ENCODE data around the gene AATK. TPM values are rescaled to one million over a fixed set of nuclear protein-coding genes. Genes with fewer than 3 reads are reported as not detected.

Gene AATK
- total RNA-seq, 4 donors from 2014 or later: 0.51 to 5.9 (median 3.0) TPM

DNA sequence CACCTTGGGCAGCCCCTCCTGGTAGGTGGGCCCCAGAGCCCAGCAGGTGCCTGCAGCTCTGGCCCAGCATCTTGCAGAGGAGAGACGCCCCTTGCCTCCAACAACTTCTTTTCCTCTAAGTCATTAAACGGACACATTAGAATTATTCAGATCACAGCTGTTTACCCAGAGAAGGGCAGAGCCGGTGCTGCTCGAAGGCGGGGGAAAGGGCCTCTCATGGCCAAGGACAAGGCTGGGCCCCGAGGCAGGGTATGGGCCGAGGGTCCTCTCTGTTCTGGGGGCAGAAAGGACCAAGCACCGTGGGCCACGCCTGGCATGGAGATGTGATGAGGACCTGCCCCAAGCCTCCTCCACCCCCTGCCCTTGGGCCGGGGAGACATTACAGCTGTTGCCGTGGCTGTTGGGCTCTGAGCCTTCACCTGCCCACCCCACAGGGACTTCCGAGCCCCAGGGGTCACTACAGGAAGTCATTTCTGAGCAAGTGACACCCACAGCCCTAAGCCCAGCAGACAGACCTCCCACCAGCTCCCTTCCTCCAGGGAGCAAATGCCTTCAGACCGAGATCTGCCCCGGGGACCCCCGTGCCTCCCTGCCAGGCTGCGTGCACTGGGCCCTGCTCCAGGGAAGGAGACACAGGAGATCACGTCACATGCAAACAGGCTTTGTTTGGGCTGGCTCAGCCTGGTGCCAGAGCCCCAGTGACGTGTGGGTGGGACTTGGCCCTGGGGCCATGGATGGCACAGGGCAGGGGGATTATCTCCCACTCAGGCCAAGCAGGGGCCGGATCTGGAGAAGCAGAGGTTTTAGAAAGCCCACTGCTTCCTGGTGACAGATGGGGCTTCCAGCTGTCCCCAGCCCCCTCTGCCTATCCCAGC, 1.4 kb downstream of the AATK start:
- Histone ChIP-seq H3K27me3 (no peaks in the 10 kb centered on the region), H3K36me3 (no peaks in the 10 kb centered on the region), H3K27ac (no peak overlapping the region), H3K4me1 (peaks cover 0 to 5% of the 10 kb centered on the region in 2 donors), H3K9me3 (no peaks in the 10 kb centered on the region), H3K4me3 (no peak overlapping the region)
- intact Hi-C loops (cut with DNase I; ENCODE audit: low total_unique reads): no loop called here
- TF ChIP-seq, protein P1, sequence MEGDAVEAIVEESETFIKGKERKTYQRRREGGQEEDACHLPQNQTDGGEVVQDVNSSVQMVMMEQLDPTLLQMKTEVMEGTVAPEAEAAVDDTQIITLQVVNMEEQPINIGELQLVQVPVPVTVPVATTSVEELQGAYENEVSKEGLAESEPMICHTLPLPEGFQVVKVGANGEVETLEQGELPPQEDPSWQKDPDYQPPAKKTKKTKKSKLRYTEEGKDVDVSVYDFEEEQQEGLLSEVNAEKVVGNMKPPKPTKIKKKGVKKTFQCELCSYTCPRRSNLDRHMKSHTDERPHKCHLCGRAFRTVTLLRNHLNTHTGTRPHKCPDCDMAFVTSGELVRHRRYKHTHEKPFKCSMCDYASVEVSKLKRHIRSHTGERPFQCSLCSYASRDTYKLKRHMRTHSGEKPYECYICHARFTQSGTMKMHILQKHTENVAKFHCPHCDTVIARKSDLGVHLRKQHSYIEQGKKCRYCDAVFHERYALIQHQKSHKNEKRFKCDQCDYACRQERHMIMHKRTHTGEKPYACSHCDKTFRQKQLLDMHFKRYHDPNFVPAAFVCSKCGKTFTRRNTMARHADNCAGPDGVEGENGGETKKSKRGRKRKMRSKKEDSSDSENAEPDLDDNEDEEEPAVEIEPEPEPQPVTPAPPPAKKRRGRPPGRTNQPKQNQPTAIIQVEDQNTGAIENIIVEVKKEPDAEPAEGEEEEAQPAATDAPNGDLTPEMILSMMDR (IDR thresholded peaks at IDR 0.05): no peak
- no peak for TF ChIP-seq POLR2A (IDR thresholded peaks at IDR 0.05)
- DNase-seq: no peak

DNA sequence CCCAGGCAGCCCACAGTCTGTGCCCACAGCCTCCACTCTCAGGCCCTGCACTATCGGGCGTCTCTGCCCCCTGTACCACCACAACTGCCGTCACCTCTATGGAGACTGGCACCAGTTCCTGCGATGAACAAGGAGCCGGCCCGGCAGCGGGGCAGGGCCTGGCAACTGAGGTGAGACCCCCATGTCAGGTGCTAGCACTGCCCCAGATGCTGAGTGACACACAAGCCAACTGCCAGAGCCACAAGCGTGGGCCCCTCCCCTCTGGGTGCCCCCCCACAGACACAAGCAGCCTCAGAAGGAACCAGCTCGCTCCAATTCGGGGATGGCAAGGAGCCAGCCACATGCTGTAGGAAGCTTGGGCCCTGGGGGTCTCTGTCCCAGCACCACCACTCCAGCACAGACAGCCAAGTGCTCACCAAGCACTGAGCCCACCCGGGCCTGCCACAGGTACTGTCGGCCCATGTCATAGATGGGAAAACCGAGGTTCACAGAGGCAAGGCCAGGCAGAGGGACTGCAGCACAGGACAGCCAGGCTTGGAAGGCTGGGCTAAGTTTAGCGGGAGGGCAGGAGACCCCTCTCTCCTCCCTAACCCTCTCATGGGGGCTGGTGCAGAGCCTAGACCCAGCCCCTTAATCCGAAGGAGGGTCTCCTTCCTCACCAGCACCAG, 2.2 kb downstream of the AATK start:
- no peak overlapping the region for H3K4me3 ChIP-seq
- TF ChIP-seq, protein P1 (IDR thresholded peaks at IDR 0.05): no peak
- no peak for TF ChIP-seq POLR2A (IDR thresholded peaks at IDR 0.05)
- no peaks in the 10 kb centered on the region for H3K27me3 ChIP-seq
- H3K9me3 ChIP-seq: no peaks in the 10 kb centered on the region
- no peak for DNase-seq
- intact Hi-C loops (cut with DNase I; ENCODE audit: low total_unique reads): no loop called here
- H3K36me3 ChIP-seq: no peaks in the 10 kb centered on the region
- no peak overlapping the region for H3K27ac ChIP-seq
- peaks cover 0 to 5% of the 10 kb centered on the region in 2 donors for H3K4me1 ChIP-seq

DNA sequence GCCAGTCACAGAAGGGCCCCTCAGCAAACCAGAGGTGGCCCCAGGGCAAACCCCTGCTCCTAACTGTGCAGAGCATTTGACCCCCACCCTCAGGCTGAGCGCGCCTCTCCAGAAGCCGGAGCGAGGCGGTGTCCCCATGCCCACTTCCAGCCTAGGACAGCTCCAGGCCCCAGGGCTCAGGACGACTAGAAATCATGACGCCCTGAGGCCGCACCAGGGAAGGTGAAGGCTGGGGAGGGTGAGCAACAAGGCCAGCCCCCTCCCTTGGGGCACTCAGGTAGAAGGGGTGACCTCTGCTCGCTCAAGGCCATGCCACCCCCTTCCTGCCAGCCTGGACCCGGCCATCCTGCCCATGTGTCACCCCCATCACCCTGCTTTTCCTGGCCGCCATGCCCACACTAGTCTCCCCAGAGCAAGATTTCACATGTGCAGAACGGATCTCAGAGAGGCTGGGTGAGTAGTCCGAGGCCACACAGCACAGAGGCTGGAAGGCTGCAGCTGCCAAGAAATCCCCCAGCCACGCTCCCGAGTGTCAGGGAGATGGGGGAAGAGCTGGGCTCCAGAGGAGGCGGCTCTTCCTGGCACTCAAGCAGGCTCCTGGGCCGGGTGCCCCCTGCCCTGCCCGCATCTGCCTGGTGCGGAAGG, 2.8 kb downstream of the AATK start:
- H3K4me1 ChIP-seq: peaks cover 0 to 5% of the 10 kb centered on the region in 2 donors
- no peak overlapping the region for H3K27ac ChIP-seq
- intact Hi-C loops (cut with DNase I; ENCODE audit: low total_unique reads): no loop called here
- no peaks in the 10 kb centered on the region for H3K9me3 ChIP-seq
- H3K27me3 ChIP-seq: no peaks in the 10 kb centered on the region
- no peak overlapping the region for H3K4me3 ChIP-seq
- no peaks in the 10 kb centered on the region for H3K36me3 ChIP-seq
- TF ChIP-seq, protein P1 (IDR thresholded peaks at IDR 0.05): no peak
- no peak for TF ChIP-seq POLR2A (IDR thresholded peaks at IDR 0.05)
- DNase-seq: no peak

DNA sequence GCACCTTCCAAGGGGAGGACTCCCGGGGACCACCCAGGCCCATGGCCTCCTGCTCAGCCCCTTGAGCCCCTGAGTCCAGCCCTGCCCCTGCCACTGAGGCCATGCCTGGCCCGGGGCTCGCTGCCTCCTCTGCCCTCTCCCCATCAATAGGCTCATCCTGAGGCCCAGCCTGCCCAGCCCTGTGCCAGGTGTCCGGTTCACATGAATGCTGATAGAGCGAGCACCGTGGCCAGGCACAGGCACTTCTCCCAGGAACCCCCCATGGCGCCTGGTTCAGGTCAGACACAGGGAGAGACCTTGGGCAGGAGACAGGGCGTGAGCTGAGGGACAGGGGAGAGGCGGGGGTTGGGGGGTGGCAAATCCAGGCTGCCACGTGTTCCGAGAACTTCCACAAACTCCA, 3.5 kb downstream of the AATK start:
- intact Hi-C loops (cut with DNase I; ENCODE audit: low total_unique reads): no loop called here

More for the DNA sequence above, 3.5 kb downstream of the AATK start:
- Histone ChIP-seq H3K27ac (no peak overlapping the region), H3K4me1 (peaks cover 0 to 5% of the 10 kb centered on the region in 2 donors), H3K9me3 (no peaks in the 10 kb centered on the region), H3K27me3 (no peaks in the 10 kb centered on the region), H3K36me3 (no peaks in the 10 kb centered on the region), H3K4me3 (no peak overlapping the region)
- no peak for DNase-seq
- no peak for TF ChIP-seq POLR2A (IDR thresholded peaks at IDR 0.05)
- TF ChIP-seq, protein P1 (IDR thresholded peaks at IDR 0.05): no peak
